D721Med (cell line): ENCODE data around the gene TEX11.

Experiments used
- DNase-seq: peaks from one replicate; pipeline ENCODE4 v3.0.0; 2011; ENCODE audit warnings: low spot score; ENCODE audit not compliant: insufficient read length
- FAIRE-seq: peaks from 2 replicates; lab custom pipeline; 2011; peaks lifted over from hg19 to GRCh38; lab: Jason Lieb, UNC
- CTCF ChIP-seq: IDR thresholded peaks from 2 replicates; pipeline ENCODE4 v1.5.1; 2012; ENCODE audit warnings: mild to moderate bottlenecking, control low read depth; ENCODE audit not compliant: insufficient read depth; ENCODE audit errors: missing control alignments

The TEX11 gene

GRCh38 chrX:70485466-70485865 lies 423.0 kb downstream of the TEX11 start:
- no peak for FAIRE-seq
- no peak for DNase-seq
- no peak for TF ChIP-seq CTCF

GRCh38 chrX:70482300-70482699 lies 426.2 kb downstream of the TEX11 start:
- no peak for TF ChIP-seq CTCF
- DNase-seq (no peak), FAIRE-seq (no peak)

- DNase-seq: no peak
- FAIRE-seq: peak; percentile 70
Observed at GRCh38 chrX:70481471-70482270, 426.8 kb downstream of the TEX11 start.

GRCh38 chrX:70480660-70481018 lies 427.9 kb downstream of the TEX11 start:
- no peak for TF ChIP-seq CTCF
- FAIRE-seq (no peak), DNase-seq (no peak)

More at GRCh38 chrX:70481471-70482270, 426.8 kb downstream of the TEX11 start:
- TF ChIP-seq CTCF: no peak

- no peak for FAIRE-seq
- DNase-seq: no peak
- TF ChIP-seq CTCF: no peak
Observed at GRCh38 chrX:70479922-70480659, 428.4 kb downstream of the TEX11 start.

GRCh38 chrX:70479247-70479921 lies 429.1 kb downstream of the TEX11 start:
- FAIRE-seq: no peak
- TF ChIP-seq CTCF: no peak
- no peak for DNase-seq
